ENCODE results near the gene FAM163B. TPM values are rescaled to one million over a fixed set of nuclear protein-coding genes. Genes with fewer than 3 reads are reported as not detected.

Gene FAM163B
- total and polyA plus RNA-seq, 2 of the 8 experiments (the other 6 are each of a cell fraction or from before 2014, with no cell fraction given), result 0.63 to 1.0 TPM

DNA sequence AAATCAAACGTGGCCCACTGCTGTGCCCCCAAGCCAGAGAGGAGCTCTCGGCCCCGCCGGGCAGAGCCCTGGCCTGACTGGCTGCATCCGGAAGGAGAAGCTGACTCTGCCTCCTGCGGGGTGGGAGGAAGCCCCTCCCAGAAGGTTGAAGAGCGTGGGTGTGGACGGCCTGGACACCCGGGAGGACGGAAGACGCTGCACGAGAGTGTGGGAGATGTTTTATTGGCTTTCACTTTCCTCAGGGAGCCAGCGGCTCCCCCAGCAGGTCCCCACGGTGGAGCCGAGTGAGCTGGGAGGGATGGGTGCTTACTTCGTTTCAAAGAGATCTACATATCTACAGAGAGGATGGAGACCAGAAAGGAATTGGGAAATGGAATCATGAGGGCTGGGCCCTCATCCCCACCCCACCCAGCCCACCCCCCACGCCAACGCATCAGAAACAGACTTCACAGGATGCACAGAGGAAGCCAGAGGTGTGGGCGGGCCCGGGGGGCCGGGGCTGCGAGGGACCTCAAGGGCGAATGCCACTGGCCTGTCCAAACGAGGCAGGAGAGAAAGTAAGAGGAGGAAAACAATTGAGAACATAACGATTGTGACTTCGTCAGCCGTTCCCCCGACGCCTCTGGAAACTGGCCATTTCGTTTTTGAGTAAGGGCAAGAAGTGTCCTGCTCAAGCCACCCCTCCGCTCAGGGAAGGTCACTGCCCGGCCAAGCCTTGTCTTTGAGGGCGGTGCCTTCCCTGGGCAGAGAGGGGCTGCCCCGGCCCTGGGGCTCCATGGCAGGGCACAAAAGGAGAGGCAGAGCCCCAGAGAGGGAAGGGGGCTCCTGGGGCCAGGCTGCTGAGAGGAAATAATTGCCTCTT is 32.1 kb downstream of the FAM163B start:
- Histone ChIP-seq H3K27me3 (replicated peaks in 1 of 4; ENCODE audit: control insufficient read depth in 3 of 4, extremely low read depth in 1 of 4, insufficient read depth in 3 of 4, low read length in 3 of 4) (0 out of 7 replicates have a peak, but pooled peaks cover 0 to 2% (median 0%) of the 10 kb centered on the region in 4 experiments), H2BK120ac (replicated peaks; ENCODE audit: low read depth, low read length) (no peak overlapping the region), H3K79me1 (ENCODE audit: low read depth, low read length) (no peaks in the 10 kb centered on the region), H3K4me1 (replicated peaks in 1 of 4; ENCODE audit: control insufficient read depth in 3 of 4, insufficient read depth in 4 of 4, low read length in 3 of 4) (peaks cover 0 to 8% (median 1%) of the 10 kb centered on the region in 4 experiments; a peak in 5 of 7 replicates), H3K27ac (ENCODE audit: low read depth, low read length) (no peak overlapping the region), H4K91ac (replicated peaks; ENCODE audit: insufficient read length, low read length) (no peak overlapping the region), H2BK15ac (ENCODE audit: low read length) (no peak overlapping the region), H4K5ac (ENCODE audit: insufficient read length, low read depth, low read length) (no peak overlapping the region), H3K4me3 (ENCODE audit: extremely low read depth in 1 of 4, insufficient read depth in 2 of 4, low read depth in 3 of 4, low read length in 4 of 4) (no peak overlapping the region), H3K14ac (ENCODE audit: insufficient read length) (no peak overlapping the region), H3K9ac (replicated peaks in 1 of 4; ENCODE audit: extremely low read depth in 1 of 4, low read depth in 3 of 4, low read length in 3 of 4) (no peak overlapping the region), H3K79me2 (ENCODE audit: control insufficient read depth in 1 of 2, insufficient read depth in 2 of 2, low read length in 2 of 2) (no peaks in the 10 kb centered on the region), H3K4me2 (ENCODE audit: insufficient read depth in 1 of 2, low read depth in 2 of 2, low read length in 2 of 2) (no peak overlapping the region), H2BK5ac (ENCODE audit: low read depth, low read length) (no peak overlapping the region), H2BK12ac (ENCODE audit: low read depth, low read length) (no peak overlapping the region), H2AK5ac (ENCODE audit: low read depth, low read length) (0 out of 2 replicates have a peak overlapping the region, but pooled peaks have one; percentile 2), H2AFZ (ENCODE audit: low read length) (no peak overlapping the region), H3K56ac (replicated peaks; ENCODE audit: insufficient read length, low read depth, low read length) (no peak overlapping the region), H3K23me2 (ENCODE audit: low read depth, low read length) (no peaks in the 10 kb centered on the region), H3K36me3 (ENCODE audit: control insufficient read depth in 2 of 4, insufficient read depth in 4 of 4, low read length in 3 of 4) (no peaks in the 10 kb centered on the region), H4K20me1 (replicated peaks in 1 of 2; ENCODE audit: control insufficient read depth in 1 of 2, insufficient read depth in 2 of 2, low read length in 2 of 2) (no peaks in the 10 kb centered on the region), H2BK20ac (ENCODE audit: low read length) (no peak overlapping the region), H3K4ac (replicated peaks; ENCODE audit: insufficient read length, low read depth, low read length) (no peak overlapping the region), H3K9me3 (ENCODE audit: insufficient read depth in 2 of 2, low read depth in 1 of 2, low read length in 1 of 2) (no peaks in the 10 kb centered on the region), H3K23ac (ENCODE audit: insufficient read length) (no peak overlapping the region), H4K8ac (ENCODE audit: extremely low read depth, insufficient read depth, low read length) (no peak overlapping the region), H3K18ac (ENCODE audit: extremely low read depth, low read length) (peak overlapping the region; percentile 19; the same call in 1 of the 2 replicates)
- POLR2A ChIA-PET (ENCODE audit: partially characterized antibody), result no interaction called here
- FAIRE-seq, result no peak
- DNase-seq (ENCODE audit: low read depth in 1 of 2, low spot score in 2 of 2), result no peak
- 84% methylated on average over 18 of the region's 34 CpGs; no CpG with 5 or more reads in 1 of the 2 experiments for WGBS, 2 experiments (ENCODE audit: extremely low coverage in 1 of 2, insufficient coverage in 1 of 2, insufficient read length in 1 of 2, insufficient replicate concordance in 2 of 2, low coverage in 1 of 2, low lambda C conversion rate in 2 of 2, missing lambda C conversion rate in 1 of 2)
- CTCF ChIA-PET (ENCODE audit: partially characterized antibody), result interaction anchor here (0.9 to 5.3 kb wide), 6 partner anchors 13 to 138 kb away, joined by 3 to 46 read pairs (median 9); no protein-coding TSS in a partner anchor
- TF ChIP-seq CEBPB (IDR thresholded peaks at IDR 0.05; ENCODE audit: low read depth, low read length), result no peak
- TF ChIP-seq SP4 (IDR thresholded peaks at IDR 0.05; ENCODE audit: low read length), result no peak
- no peak for TF ChIP-seq POLR2AphosphoS5 (IDR thresholded peaks at IDR 0.05; ENCODE audit: low read depth, low read length)
- TF ChIP-seq CHD2 (IDR thresholded peaks at IDR 0.05; ENCODE audit: low read length), result no peak
- TF ChIP-seq SIRT6 (IDR thresholded peaks at IDR 0.05; ENCODE audit: low read length), result no peak
- TF ChIP-seq SP2 (IDR thresholded peaks at IDR 0.05; ENCODE audit: low read length), result no peak
- no peak for TF ChIP-seq SUZ12 (IDR thresholded peaks at IDR 0.05; ENCODE audit: low read length)

Measured in H1 (cell line).